HG02970 (cell line): ENCODE results near the gene CDH1.
"Not testable (repeated sequence)": the region's sequence is repeated elsewhere in the genome, so short reads cannot be mapped to it uniquely, and the experiment has no call there.

ENCODE experiments used
- ATAC-seq: cut with Tn5 transposase; IDR thresholded peaks from one replicate; pipeline ENCODE4 v1.9.1; 2021; ENCODE audit warnings: mild to moderate bottlenecking, moderate library complexity, moderate number of reproducible peaks; ENCODE audit not compliant: unreplicated experiment, low FRiP score

Gene CDH1

GRCh38 chr16:68737046-68737729 lies at the start of gene CDH1:
Gene CDH1 (plus strand): TSS chr16:68737292. CDS start chr16:68737416, 124 bp downstream.
- ATAC-seq, result no peak

- no peak for ATAC-seq
Observed at GRCh38 chr16:68689921-68690320, 47.2 kb upstream of the CDH1 start.

- ATAC-seq, result no peak
Observed at GRCh38 chr16:68695575-68695974, 41.5 kb upstream of the CDH1 start.

GRCh38 chr16:68696514-68696913 lies 40.6 kb upstream of the CDH1 start:
- no peak for ATAC-seq

- no peak for ATAC-seq
Observed at GRCh38 chr16:68698091-68698490, 39.0 kb upstream of the CDH1 start.

- no peak for ATAC-seq
Observed at GRCh38 chr16:68700120-68700519, 37.0 kb upstream of the CDH1 start.

GRCh38 chr16:68700831-68701230 lies 36.3 kb upstream of the CDH1 start:
- no peak for ATAC-seq

GRCh38 chr16:68704232-68704867 lies 32.7 kb upstream of the CDH1 start:
- ATAC-seq, result no peak

GRCh38 chr16:68707340-68708152 lies 29.5 kb upstream of the CDH1 start:
- ATAC-seq, result no peak

- no peak for ATAC-seq
Observed at GRCh38 chr16:68710211-68710610, 26.9 kb upstream of the CDH1 start.

GRCh38 chr16:68711421-68712139 lies 25.5 kb upstream of the CDH1 start:
- ATAC-seq, result no peak

- ATAC-seq, result no peak
Observed at GRCh38 chr16:68713361-68713760, 23.7 kb upstream of the CDH1 start.

- ATAC-seq, result no peak
Observed at GRCh38 chr16:68715471-68715870, 21.6 kb upstream of the CDH1 start.

- ATAC-seq, result not testable (repeated sequence)
Observed at GRCh38 chr16:68716516-68716915, 20.6 kb upstream of the CDH1 start.

GRCh38 chr16:68717684-68718083 lies 19.4 kb upstream of the CDH1 start:
- no peak for ATAC-seq

GRCh38 chr16:68718590-68718989 lies 18.5 kb upstream of the CDH1 start:
- no peak for ATAC-seq

- peak; percentile 76 for ATAC-seq
Observed at GRCh38 chr16:68719993-68720489, 17.1 kb upstream of the CDH1 start.

- no peak for ATAC-seq
Observed at GRCh38 chr16:68722119-68723024, 14.7 kb upstream of the CDH1 start.

- no peak for ATAC-seq
Observed at GRCh38 chr16:68724797-68725196, 12.3 kb upstream of the CDH1 start.

GRCh38 chr16:68728523-68728922 lies 8.6 kb upstream of the CDH1 start:
- no peak for ATAC-seq
